HEK293 (cell line): ENCODE measurements around the gene YARS2.
A peak's percentile ranks its signal among the peaks of the same experiment; 100 is the strongest.

ENCODE experiments used
- CTCF ChIA-PET: fragments of 350-600 bp; formaldehyde crosslinking; extraction: SDS; loops from one replicate; lab custom pipeline; 2021; ENCODE audit warnings: antibody characterized with exemption; lab: Yijun Ruan, JAX
- POLR2A ChIA-PET: fragments of 300-600 bp; formaldehyde crosslinking; extraction: SDS; loops from one replicate; lab custom pipeline; 2020; ENCODE audit warnings: antibody characterized with exemption, inconsistent platforms; lab: Yijun Ruan, JAX
- H3K27ac ChIP-seq: fragments of 200-500 bp; sonication (Bioruptor generic); 2 replicates; pipeline ENCODE4 v1.5.1; 2014; ENCODE audit warnings: low read depth, low read length, control low read depth, inconsistent platforms; ENCODE audit errors: extremely low read depth
- H3K36me3 ChIP-seq, 2 experiments: fragments of 200-500 bp in 1 of 2; sonication (Bioruptor generic) in 1 of 2; 1 replicate in 1 of 2; 2 replicates in 1 of 2; pipeline ENCODE4 v1.5.1; 2014 to 2017; ENCODE audit warnings: inconsistent platforms in 2 of 2, low read length in 2 of 2; ENCODE audit not compliant: control insufficient read depth in 2 of 2, insufficient read depth in 1 of 2
- H3K4me1 ChIP-seq: fragments of 200-500 bp; sonication (Bioruptor generic); 2 replicates; pipeline ENCODE4 v1.5.1; 2014; ENCODE audit warnings: mild to moderate bottlenecking, low read length, inconsistent platforms; ENCODE audit not compliant: control insufficient read depth, insufficient read depth
- H3K4me3 ChIP-seq: 2 replicates; pipeline ENCODE4 v1.5.1; 2011; ENCODE audit warnings: low read depth, mild to moderate bottlenecking, control low read depth, low read length, moderate library complexity
- H3K9me3 ChIP-seq: fragments of 200-500 bp; sonication (Bioruptor generic); 2 replicates; pipeline ENCODE4 v1.5.1; 2014; ENCODE audit warnings: low read depth, low read length, inconsistent platforms; ENCODE audit not compliant: control insufficient read depth, insufficient read depth
- GLIS1 ChIP-seq: fragments of 450-650 bp; formaldehyde crosslinking; IDR thresholded peaks from 2 replicates; pipeline ENCODE4 v1.5.1; 2016; ENCODE audit warnings: missing biosample characterization, missing genetic modification characterization
- HIC1 ChIP-seq: fragments of 450-650 bp; formaldehyde crosslinking; IDR thresholded peaks from 2 replicates; pipeline ENCODE4 v1.5.1; 2016; ENCODE audit warnings: missing biosample characterization, missing genetic modification characterization
- IKZF3 ChIP-seq: fragments of 450-650 bp; IDR thresholded peaks from 2 replicates; pipeline ENCODE4 v1.5.0; 2018; ENCODE audit warnings: missing biosample characterization, mild to moderate bottlenecking, missing genetic modification characterization, moderate library complexity
- MEIS1 ChIP-seq: sonication (generic); formaldehyde crosslinking; IDR thresholded peaks from 2 replicates; pipeline ENCODE4 v1.8.1; 2022; ENCODE audit warnings: missing genetic modification reagents, mild to moderate bottlenecking, borderline replicate concordance
- PRDM10 ChIP-seq: fragments of 450-650 bp; formaldehyde crosslinking; IDR thresholded peaks from 2 replicates; pipeline ENCODE4 v1.5.1; 2016; ENCODE audit warnings: missing biosample characterization, missing genetic modification characterization
- SETDB1 ChIP-seq: IDR thresholded peaks from one replicate; pipeline ENCODE4 v1.6.1; 2017; ENCODE audit warnings: mild to moderate bottlenecking, low read length, moderate library complexity, mixed read lengths; ENCODE audit not compliant: insufficient read length
- TCF7L2 ChIP-seq: IDR thresholded peaks from 2 replicates; pipeline ENCODE4 v1.6.1; 2011; ENCODE audit warnings: low read depth, mild to moderate bottlenecking, inconsistent platforms, low read length, moderate library complexity, borderline replicate concordance
- TSHZ1 ChIP-seq: fragments of 450-650 bp; formaldehyde crosslinking; IDR thresholded peaks from 2 replicates; pipeline ENCODE4 v1.5.1; 2016; ENCODE audit warnings: missing biosample characterization, missing genetic modification characterization, borderline replicate concordance
- WT1 ChIP-seq: fragments of 450-650 bp; formaldehyde crosslinking; IDR thresholded peaks from 2 replicates; pipeline ENCODE4 v1.5.1; 2016; ENCODE audit warnings: missing biosample characterization, missing genetic modification characterization
- YY2 ChIP-seq: fragments of 450-650 bp; formaldehyde crosslinking; IDR thresholded peaks from 2 replicates; pipeline ENCODE4 v1.5.1; 2016; ENCODE audit warnings: missing biosample characterization, missing genetic modification characterization
- ZBTB10 ChIP-seq: fragments of 450-650 bp; formaldehyde crosslinking; IDR thresholded peaks from 2 replicates; pipeline ENCODE4 v1.5.1; 2016; ENCODE audit warnings: missing biosample characterization, missing genetic modification characterization
- ZBTB21 ChIP-seq: fragments of 450-650 bp; formaldehyde crosslinking; IDR thresholded peaks from 2 replicates; pipeline ENCODE4 v1.5.1; 2017; ENCODE audit warnings: missing biosample characterization, missing genetic modification characterization
- ZBTB48 ChIP-seq: fragments of 450-650 bp; formaldehyde crosslinking; IDR thresholded peaks from 2 replicates; pipeline ENCODE4 v1.5.1; 2016; ENCODE audit warnings: missing biosample characterization, missing genetic modification characterization
- ZNF174 ChIP-seq: fragments of 450-650 bp; formaldehyde crosslinking; IDR thresholded peaks from 2 replicates; pipeline ENCODE4 v1.5.0; 2017; ENCODE audit warnings: missing biosample characterization, mild to moderate bottlenecking, missing genetic modification characterization
- ZNF202 ChIP-seq: fragments of 450-650 bp; formaldehyde crosslinking; IDR thresholded peaks from 2 replicates; pipeline ENCODE4 v1.5.1; 2016; ENCODE audit warnings: missing biosample characterization, missing genetic modification characterization, borderline replicate concordance
- ZNF362 ChIP-seq: fragments of 450-650 bp; formaldehyde crosslinking; IDR thresholded peaks from 2 replicates; pipeline ENCODE4 v1.5.1; 2016; ENCODE audit warnings: missing biosample characterization, missing genetic modification characterization
- ZNF433 ChIP-seq: fragments of 450-650 bp; formaldehyde crosslinking; IDR thresholded peaks from 2 replicates; pipeline ENCODE4 v1.5.1; 2016; ENCODE audit warnings: missing biosample characterization, missing genetic modification characterization, low read depth
- ZNF501 ChIP-seq: fragments of 450-650 bp; formaldehyde crosslinking; IDR thresholded peaks from 2 replicates; pipeline ENCODE4 v1.5.1; 2016; ENCODE audit warnings: missing biosample characterization, missing genetic modification characterization
- ZNF555 ChIP-seq: fragments of 450-650 bp; formaldehyde crosslinking; conservative IDR thresholded peaks from 2 replicates; pipeline ENCODE4 v1.5.1; 2017; ENCODE audit warnings: missing biosample characterization, mild to moderate bottlenecking, missing genetic modification characterization, inconsistent platforms
- ZNF664 ChIP-seq: fragments of 450-650 bp; formaldehyde crosslinking; IDR thresholded peaks from 2 replicates; pipeline ENCODE4 v1.5.1; 2016; ENCODE audit warnings: missing biosample characterization, missing genetic modification characterization
- ZNF707 ChIP-seq: fragments of 450-650 bp; formaldehyde crosslinking; IDR thresholded peaks from 2 replicates; pipeline ENCODE4 v1.5.1; 2016; ENCODE audit warnings: missing biosample characterization, missing genetic modification characterization
- ZNF792 ChIP-seq: fragments of 450-650 bp; formaldehyde crosslinking; IDR thresholded peaks from 2 replicates; pipeline ENCODE4 v1.5.1; 2016; ENCODE audit warnings: missing biosample characterization, missing genetic modification characterization
- ZNF830 ChIP-seq: fragments of 450-650 bp; IDR thresholded peaks from 2 replicates; pipeline ENCODE4 v1.5.0; 2018; ENCODE audit warnings: missing biosample characterization, missing genetic modification characterization, low read depth, mild to moderate bottlenecking, moderate library complexity
- ZSCAN16 ChIP-seq: fragments of 450-650 bp; formaldehyde crosslinking; IDR thresholded peaks from 2 replicates; pipeline ENCODE4 v1.5.1; 2016; ENCODE audit warnings: missing biosample characterization, missing genetic modification characterization
- ZSCAN23 ChIP-seq: fragments of 450-650 bp; formaldehyde crosslinking; IDR thresholded peaks from 2 replicates; pipeline ENCODE4 v1.5.1; 2016; ENCODE audit warnings: missing biosample characterization, missing genetic modification characterization

The YARS2 gene

GRCh38 chr12:32765906-32766305 lies 10.2 kb upstream of the YARS2 start (continued):
- TF ChIP-seq YY2 (tag by site-specific recombination) = 0 out of 2 replicates have a peak, but pooled peaks have one; percentile 10
- TF ChIP-seq ZNF792 (tag by site-specific recombination) = no peak
- TF ChIP-seq ZSCAN23 (tag by site-specific recombination) = no peak
- no peak for TF ChIP-seq ZNF830
- no peak for TF ChIP-seq ZSCAN16 (tag by site-specific recombination)
- no peak for TF ChIP-seq ZNF707 (tag by site-specific recombination)
- no peak for TF ChIP-seq ZNF362 (tag by site-specific recombination)
- no peak for TF ChIP-seq IKZF3 (tag by site-specific recombination)
- TF ChIP-seq ZNF433 (tag by site-specific recombination) = no peak
- TF ChIP-seq ZNF555 (tag by site-specific recombination) = no peak
- no peak for TF ChIP-seq ZBTB21 (tag by site-specific recombination)
- no peak for TF ChIP-seq ZNF202 (tag by site-specific recombination)
- TF ChIP-seq TSHZ1 (tag by site-specific recombination) = no peak
- no peak for TF ChIP-seq MEIS1

GRCh38 chr12:32761716-32762115 lies 6.0 kb upstream of the YARS2 start:
- H3K9me3 ChIP-seq = no peaks in the 10 kb centered on the region
- ChIA-PET CTCF (no interaction called here), POLR2A (no interaction called here)
- no peaks in the 10 kb centered on the region; the same call in 1 of the 2 replicates for H3K4me1 ChIP-seq
- no peak overlapping the region for H3K27ac ChIP-seq
- H3K4me3 ChIP-seq = no peak overlapping the region
- H3K36me3 ChIP-seq = no peaks in the 10 kb centered on the region
- TF ChIP-seq ZNF501 (tag by site-specific recombination) (no peak), TCF7L2 (no peak), PRDM10 (no peak), ZNF174 (tag by site-specific recombination) (no peak), MEIS1 (no peak), GLIS1 (tag by site-specific recombination) (no peak), ZNF664 (tag by site-specific recombination) (no peak), WT1 (no peak), YY2 (tag by site-specific recombination) (no peak), ZBTB48 (no peak), ZBTB10 (tag by site-specific recombination) (no peak), HIC1 (tag by site-specific recombination) (no peak), SETDB1 (no peak)
